Activated CD8-positive, alpha-beta memory T cell treated with anti-CD3 and anti-CD28 coated beads, Interleukin-2, amount 50 U/mL, for 1 hour (primary cell): Measurements from ENCODE around the gene TOR4A.

Experiments used
- DNase-seq: peaks from one replicate; pipeline ENCODE4 v3.0.0-alpha.2; 2020; ENCODE audit errors: extremely low read depth

The TOR4A gene

DNA sequence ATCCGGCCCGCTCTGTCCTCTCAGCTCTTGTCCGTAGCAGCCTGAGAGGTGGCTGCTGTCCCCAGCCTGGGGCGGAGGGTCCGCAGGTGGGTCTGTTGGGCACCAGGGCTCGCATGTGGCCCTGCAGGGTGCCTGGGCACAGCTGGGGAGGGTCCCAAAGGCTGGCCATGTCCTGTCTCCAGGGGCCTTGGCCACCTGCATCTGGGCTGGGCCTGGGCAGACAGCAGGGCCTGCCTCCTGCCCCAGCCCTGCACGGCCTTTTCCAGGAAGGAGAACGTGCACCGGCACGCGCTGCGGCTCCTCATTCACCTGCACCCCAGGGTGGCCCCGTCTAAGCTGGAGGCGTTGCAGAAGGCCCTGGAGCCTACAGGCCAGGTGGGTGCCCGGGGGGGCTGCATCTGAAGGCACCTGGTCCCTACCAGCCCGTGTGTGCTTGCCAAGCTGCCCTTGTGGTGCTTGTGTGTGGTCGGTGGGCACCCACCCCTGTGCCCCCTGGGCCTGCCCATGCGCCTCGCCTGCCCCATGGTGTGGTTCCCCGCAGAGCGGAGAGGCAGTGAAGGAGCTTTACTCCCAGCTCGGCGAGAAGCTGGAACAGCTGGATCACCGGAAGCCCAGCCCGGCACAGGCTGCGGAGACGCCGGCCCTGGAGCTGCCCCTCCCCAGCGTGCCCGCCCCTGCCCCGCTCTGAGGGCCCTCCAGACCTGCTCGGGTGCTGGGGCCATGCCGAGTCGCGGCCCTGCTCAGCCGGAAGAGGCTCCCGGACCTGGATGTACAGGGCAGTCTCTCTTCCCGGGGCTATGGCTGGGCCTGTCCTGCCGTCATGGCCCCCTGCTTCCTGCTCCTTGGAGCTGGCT lies 5.1 kb upstream of the TOR4A start:
- DNase-seq, result no peak

DNA sequence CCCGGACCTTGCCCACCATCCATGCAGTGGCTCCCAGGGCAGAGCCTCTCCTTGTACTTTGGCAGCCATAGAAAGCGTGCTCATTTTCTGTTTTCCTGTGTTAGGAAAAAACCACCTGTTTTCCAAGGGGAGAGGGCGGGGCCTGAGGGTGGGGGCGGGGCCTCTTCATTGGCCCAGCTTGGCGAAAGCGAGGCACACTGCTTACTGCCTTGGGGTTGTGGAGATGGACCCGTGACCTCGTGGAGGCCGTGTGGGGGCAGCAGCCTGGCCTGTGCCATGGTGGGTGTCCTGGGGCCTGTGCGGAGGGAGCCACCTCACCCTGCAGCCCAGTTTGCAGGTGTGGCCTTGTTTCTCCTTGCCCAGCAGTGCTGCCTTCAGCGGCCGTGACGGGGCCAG lies 4.4 kb upstream of the TOR4A start:
- DNase-seq, result no peak

DNA sequence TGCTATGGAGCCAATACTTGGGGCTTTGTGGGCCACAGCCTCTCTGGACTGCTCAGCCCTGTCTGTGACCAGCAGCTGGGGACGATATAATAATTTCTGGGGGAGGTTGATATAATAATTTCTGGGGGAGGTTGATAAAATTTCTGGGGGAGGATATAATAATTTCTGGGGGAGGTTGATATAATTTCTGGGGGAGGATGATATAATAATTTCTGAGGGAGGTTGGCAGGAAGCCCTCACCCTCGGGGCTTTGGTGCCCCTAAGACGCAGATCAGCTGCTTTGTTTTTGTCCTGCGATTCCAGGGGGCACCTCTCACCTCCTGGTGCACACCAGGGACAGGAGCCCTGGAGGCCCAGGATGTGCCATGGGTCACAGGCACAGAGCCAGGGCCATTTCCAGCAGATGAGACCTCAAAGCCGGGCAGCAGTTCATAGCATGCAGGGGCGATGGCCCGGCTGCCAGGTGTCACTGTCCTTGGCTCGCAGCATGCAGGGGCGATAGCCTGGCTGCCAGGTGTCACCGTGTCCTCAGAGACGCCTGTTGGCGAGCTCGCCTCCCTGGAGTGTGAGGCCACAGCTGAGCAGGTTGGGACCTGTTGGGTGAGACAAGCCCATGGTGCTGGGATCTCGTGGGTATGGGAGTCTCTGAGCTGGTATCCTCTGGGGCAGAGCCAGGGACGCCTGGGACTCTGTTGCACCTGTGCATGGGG lies 3.8 kb upstream of the TOR4A start:
- no peak for DNase-seq

DNA sequence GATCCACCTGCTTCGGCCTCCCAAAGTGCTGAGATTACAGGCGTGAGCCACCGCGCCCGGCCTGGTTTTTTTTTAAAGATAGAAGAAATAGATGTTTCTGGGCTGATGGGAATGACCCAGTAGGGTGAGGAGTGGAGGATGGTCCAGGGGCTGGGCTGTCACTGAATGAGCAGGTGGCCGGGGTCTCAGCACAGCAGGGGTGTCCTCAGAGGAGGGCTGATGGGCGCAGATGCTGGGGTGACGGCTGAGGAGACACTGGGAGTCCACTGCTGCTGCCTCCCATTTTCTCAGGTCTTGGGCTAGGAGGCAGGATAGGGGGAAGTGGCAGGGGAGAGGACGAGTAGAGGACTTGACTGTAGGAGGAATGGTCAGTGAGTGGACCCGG lies 2.3 kb upstream of the TOR4A start:
- no peak for DNase-seq

DNA sequence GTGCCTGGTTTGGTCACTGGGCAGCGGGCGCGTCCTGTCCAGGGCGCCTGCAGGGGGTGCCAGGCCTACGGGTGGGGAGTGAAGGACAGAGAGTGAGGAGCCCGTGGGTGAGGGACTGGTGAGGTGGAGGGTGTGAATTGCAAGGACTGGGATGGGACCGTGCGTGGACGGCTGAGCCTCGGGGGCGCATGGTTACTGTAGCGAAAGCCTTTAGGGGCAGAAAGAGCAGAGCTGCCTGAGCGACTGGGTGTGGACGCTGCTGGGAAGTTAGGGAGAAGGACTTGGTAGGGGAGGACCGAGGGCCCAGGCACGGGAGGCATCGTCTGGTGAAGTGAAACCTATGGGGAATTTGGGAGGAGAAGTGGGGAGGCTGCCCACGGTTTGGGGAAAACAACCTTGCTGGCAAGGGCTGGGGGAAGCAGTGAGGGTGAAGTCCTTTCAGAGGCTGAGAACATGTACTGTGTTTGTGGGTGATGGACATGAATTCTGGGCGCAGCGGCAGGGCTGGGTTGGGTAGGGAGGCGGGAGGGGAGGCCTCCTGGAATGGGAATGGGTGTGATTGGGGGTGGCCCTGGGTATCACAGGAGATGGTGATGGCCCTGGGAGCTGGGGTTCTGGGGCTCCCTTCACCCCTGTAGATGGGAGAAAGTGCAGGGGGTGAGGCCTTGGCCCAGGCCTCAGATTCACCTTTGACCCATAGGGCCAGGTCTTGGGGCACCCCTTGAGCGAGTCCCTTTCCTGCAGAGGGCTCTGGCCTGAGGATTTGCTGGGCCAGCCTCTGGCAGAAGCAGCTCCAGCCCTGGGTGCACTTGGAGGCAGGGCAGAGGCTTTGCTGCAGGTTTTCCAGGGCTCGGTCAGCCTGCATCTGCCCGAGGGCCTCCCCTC lies 1.7 kb upstream of the TOR4A start:
- no peak for DNase-seq

DNA sequence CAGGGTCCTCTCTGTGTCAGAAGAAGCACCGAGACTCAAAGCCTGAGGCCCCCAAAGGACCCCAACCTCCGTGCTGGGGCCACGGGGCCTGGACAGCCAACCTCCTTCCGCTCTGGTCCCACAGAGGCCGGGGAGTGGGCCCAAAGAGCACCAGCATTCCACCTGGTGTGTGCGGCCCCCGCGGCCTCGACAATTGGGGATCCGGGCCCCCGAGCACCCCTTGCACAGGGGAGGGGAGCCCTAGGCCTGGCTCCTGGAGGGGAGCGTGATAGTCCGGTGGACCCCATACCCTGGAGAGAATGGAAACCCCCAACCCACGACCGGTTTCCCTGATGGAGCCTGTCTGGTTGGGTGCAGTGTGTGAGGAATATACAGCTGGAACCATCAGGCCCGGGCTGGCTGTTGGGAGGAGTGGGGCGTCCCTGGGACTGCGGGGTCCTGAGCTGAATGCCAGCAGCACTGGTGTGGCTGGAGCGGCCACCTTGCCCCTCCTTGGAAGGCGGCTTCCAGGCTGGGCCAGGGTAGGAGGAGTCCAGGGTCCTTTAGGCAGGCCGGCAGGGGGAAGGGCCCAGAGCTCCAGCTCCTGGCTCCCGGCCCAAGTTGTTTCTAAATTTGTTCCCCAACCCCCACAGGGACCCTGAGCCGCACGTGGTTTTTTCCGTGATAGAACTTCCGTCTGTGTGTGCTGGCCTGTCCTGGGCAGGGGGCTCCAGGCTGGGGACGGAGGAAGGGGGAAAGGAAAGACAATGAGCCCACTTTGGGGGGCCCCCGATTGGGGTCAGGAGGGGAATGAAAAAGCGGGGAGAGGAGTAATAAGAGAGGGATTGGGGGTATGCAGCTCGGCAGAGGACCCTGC lies 825 bp upstream of the TOR4A start:
- DNase-seq, result no peak

DNA sequence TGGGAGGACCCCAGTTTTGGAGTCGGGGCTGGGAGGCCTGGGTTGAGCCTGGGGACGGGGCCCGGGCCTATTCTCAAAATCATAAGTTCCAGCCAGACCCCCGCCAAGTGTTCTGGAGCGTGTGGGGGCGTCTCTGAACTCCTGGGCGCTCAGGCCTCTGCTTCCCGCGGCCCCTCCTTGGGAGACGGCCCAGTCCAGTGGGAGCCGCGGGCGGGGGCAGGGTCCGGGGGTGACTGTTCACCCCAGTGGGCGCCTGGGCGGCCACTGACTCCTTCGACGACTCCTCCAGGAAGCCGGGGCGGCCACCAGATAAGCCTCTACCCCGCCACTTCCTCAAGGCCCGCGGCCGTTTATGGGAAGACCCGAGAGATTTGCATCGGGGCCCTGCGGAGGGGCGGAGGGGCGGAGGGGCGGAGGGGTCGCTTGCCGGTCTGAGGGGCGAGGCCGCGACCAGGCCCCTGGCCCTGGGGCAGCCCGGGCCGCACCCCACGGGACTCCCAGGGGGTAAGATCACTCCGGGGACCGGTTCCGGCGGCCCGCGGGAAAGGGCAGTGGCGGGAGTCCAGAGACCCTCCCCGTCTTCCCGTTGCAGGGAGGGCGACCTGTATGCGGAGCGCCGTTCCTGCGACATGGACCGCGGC lies 655 bp downstream of the TOR4A start:
- no peak for DNase-seq

DNA sequence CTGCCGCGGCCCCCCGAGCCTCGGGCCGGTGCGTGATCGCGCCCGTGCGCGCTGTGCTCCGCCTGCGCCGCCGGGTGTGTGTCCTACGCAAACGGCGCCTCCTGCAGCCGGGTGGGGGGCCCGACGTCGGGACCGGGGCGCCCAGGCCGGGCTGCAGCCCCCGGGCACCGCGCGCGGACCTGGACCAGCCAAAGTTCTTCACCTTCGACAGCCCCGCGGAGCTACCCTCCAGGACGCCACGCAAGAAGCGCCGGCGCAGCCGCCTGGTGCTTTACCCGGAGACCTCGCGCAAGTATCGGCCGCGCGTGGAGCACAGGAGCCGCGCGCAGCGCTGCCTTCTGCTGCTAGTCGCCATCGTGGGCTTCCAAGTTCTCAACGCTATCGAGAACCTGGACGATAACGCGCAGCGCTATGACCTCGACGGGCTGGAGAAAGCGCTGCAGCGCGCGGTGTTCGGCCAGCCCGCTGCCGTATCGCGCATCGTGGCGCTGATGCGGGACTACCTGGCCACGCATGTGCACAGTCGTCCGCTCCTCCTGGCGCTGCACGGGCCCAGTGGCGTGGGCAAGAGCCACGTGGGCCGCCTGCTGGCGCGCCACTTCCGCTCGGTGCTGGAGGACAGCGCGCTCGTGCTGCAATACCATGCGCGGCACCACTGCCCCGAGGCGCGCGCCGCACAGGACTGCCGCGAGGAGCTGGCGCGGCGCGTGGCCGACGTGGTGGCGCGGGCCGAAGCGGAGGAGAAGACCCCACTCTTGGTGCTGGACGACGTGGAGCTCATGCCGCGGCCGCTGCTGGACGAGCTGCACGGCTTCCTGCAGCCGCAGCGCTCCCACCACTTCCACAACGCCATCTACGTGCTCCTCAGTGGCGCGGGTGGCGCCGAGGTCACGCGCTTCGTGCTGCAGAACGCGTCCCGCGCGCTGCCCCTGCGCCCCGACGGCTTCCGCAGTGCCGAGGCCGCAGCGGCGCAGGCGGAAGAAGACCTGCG lies 1.5 kb downstream of the TOR4A start:
- DNase-seq, result no peak

DNA sequence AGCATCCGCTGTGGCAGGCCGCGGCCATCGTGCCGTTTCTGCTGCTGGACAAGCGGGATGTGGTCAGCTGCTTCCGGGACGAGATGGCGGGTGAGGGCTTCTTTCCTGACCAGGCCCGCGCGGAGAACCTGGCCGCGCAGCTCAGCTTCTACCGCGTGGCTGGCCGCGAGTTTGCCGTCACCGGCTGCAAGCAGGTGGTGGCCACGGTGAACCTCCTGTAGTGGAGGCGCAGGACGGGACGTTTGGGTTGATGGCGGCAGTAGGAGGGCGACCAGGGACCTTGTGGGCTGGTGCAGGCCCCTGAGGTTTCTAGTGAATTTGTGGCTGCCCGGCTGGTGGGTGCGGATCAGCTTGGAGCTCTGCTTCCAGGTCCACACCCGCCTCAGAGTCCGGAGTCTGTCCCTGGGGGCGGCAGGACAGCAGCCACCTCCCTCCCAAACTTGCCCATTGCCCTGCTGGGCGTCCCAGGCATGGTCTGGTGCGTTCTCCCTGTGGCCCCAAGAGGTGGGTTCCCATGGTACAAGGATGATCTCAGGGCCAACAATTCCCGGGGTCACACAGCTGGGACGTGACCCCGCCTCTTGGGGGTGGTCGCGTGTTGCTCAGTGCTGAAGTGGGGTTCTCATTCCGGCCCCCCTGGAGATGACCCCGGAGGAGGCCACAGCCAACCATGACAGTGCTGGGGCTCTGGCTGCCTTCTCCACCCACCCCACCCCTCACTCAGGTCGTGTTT lies 2.4 kb downstream of the TOR4A start:
- no peak for DNase-seq

DNA sequence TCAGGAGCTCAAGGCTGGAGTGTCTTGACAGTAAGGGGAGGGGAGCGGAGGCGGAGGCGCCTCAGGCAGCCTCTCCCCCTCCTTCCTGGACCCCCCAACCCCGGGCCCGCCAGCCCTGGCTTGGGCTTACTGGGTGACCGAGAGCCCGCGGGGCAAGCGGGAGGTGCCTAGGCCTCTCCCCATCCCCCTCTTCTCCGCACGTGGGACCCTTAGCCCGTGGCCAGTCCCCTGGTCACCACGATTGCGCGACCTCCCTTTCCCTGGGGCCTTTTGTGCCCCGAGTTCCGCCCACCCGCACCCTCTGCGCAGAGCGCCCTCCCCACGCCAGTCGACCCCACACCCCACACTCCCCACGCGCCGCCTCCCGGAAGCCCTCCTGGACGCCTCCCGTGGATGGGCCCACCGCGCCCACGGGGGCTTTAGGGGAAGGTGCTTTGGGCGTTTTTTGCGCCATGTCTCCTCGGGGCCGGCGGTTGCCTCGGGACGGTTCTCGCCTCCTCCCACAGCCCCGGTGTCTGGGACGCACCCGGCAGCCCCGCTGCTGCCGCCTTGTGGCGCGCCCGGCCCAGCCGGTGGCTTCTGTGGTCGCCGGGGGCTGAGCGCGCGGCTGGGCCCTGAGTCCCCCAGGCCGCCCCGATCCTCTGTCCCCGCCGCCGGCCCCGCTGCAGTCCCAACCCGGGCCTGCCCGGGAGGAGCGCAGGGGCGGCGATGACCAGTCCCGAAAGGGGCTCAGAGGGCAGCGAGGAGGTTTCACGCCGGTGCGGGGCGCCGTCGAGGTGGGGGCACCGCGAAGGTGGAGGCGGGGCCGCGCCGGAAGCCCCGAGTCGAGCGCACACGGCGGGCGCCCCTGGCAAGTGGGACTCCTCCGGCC lies 3.2 kb downstream of the TOR4A start:
- no peak for DNase-seq

DNA sequence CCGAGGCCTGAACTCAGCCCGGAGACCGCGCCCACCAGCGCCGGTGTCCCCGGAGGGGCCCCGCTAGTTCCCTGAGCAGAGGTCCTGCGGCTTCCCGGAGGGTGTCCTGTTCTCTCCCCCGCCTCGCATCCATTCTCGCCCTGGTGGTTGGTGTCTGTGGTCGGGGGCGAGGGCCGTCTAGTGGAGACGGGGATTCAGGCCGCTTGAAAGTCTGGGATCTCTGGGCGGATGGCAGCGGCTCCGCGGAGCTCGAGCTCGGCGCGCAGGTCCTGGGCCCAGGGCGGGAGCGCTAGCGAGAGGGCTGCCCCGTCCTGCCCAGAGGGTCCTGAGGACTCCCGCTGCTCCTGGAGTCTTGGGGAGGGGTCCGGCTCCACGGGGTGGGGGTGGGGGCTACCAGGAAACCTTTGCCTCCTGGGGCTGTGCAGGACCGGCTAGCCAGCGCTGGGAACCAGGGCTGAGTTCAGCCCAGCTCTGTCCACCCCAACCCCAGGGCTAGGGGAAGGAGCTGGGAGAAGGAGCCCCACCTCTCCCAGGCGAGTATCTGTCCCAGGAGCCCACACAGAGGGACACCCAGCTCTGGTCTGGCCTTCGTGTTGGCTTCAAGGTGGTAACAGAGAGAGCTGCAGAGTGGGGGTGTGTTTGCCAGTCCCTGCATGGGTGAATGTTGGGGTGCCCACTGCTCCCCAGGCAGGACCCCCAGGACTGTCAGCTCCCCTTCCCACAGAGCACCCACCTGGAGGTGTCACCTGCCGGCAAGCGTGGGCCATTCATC lies 4.0 kb downstream of the TOR4A start:
- DNase-seq, result no peak

DNA sequence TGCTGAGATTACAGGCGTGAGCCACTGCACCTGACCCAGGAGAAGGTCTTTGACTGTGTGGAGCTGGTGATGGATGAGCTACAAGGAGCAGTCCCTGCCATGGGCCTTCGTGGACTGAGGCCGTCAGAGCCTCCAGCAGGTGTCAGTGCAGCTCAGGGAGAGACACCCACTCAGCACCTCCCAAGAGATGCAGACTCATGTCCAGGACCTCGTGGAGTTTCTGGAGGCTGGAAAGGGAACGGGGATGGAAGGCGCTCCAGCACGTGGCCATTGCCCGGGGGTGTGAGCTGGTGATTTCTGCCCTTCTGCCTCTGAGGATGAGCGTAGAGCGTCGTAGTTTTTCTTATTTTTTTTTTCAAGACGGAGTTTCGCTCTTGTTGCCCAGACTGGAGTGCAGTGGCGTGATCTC lies 9.5 kb downstream of the TOR4A start:
- DNase-seq, result no peak

DNA sequence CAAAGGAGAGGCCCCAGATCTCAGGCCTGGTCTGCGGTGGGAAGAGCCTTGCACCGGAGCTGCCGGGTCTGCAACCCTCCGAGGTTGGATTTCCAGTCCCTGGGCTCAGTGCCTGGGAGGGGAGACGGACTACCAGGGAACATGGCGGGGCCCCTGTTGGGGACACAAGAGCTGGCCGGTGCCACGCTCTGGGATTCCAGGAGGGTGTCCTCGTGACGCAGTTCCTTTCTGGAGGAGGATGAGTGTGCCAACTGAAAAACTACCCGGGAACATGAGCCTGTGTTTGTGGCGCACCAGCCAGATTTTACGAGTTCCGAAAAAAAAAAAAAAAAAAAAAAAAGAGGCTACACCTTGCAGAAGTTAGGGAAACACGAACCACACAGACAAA lies 15.6 kb downstream of the TOR4A start:
- DNase-seq, result no peak

DNA sequence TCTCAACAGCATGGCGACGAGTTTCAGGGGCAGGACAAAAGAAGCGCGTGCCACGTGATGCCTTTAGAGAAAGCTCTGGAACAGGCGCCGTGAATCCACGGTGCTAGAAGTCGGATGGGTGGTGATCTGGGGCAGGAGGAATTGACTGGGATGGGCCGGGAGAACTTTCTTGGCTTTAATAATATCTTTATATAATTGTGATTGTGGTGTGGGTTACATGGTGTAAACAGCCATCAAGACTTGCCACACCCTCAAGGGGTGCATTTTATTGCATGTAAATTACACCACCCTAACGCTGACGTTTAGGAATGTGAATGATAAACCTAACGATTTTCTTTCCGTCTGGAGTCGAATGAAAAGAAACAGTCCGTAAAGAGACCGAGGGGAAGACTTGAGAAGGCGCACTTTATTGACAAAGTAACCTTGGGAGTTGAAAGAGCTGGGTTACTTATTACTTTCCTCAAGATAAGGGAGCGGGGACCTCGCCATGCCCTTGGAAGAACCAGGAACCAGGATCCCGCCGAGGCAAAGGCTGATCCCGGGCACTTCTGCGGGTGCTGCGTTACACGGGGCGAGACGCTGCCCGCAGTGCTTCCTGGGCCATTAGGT lies 16.1 kb downstream of the TOR4A start:
- DNase-seq, result no peak

DNA sequence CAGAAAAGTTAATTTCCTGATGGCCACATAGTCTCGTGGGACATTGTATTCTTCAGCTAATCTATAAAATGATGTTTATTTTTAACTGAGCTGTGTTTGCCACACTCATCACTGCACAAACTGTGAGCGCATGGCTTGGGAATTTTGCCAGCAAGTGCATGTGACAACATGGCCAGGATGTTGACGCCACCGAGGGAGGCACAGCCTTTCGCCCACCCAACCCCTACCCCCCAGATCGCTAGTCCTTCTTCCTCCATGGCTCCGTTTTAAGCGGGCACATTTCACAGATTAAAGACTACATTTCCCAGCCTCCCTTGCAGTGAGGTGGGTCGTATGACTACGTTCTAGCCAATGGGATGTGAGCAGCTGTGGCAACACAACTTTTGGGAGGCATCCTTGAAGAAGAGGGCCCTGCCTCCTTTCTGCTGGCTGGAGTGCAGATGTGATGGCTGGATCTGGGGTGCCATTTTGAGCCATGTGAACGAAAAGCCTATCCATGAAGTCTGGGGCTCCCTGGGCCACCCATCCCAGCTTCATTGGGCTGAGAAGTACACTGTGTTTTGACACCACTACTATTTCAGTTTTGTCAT lies 16.7 kb downstream of the TOR4A start:
- no peak for DNase-seq

DNA sequence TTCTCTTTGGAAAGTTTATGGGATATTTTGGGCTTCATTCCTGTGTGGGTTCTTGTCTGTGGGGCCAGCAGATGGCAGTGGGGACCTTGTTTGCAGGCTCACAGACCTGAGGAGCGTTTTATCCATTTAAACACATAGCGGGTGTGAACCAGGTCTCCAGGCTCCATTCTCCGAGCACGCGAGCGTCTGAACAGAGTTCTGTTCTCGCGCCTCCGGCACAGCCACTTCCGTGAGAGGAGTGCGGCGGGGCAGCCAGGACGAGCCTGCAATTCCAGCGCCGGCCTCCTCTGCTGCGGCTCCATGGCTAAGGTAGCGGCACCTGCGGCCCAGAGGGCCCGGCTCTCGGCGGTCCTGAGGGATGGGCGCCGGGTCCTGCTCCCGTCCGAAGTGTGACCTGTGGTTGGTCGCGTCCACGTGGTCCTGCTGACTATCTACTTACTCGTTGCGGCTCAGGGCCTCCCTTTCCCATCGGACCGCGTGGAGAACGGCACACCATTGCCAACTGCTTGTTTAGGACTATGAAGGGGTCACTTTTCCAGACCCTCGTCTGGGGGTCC lies 17.2 kb downstream of the TOR4A start:
- no peak for DNase-seq
